K562 (cell line): ENCODE measurements around the gene RALGAPB. TPM values are rescaled to one million over a fixed set of nuclear protein-coding genes. Genes with fewer than 3 reads are reported as not detected.
A peak's percentile ranks its signal among the peaks of the same experiment; 100 is the strongest.

ENCODE experiments used
- CEBPZ ChIP-seq: fragments of 150-350 bp; IDR thresholded peaks from 2 replicates; pipeline ENCODE4 v1.6.1; 2014; ENCODE audit warnings: low read depth, mild to moderate bottlenecking, low read length, borderline replicate concordance
- ESRRB ChIP-seq: fragments of 250-450 bp; sonication (Bioruptor Pico); IDR thresholded peaks from 2 replicates; pipeline ENCODE4 v1.5.0; 2020; ENCODE audit warnings: mild to moderate bottlenecking, moderate library complexity, borderline replicate concordance
- HMBOX1 ChIP-seq: sonication (generic); IDR thresholded peaks from 2 replicates; pipeline ENCODE4 v1.6.1; 2016
- HNRNPH1 ChIP-seq: fragments of 200-400 bp; formaldehyde crosslinking; optimal IDR thresholded peaks from 2 replicates; pipeline ENCODE3; 2017; ENCODE audit warnings: low read depth, mild to moderate bottlenecking, low read length, moderate library complexity
- MITF ChIP-seq: IDR thresholded peaks from 2 replicates; pipeline ENCODE4 v1.6.1; 2014; ENCODE audit warnings: antibody characterized with exemption
- NKRF ChIP-seq: fragments of 450-650 bp; IDR thresholded peaks from 2 replicates; pipeline ENCODE4 v1.6.1; 2016; ENCODE audit warnings: borderline replicate concordance
- NUFIP1 ChIP-seq: fragments of 450-650 bp; IDR thresholded peaks from 2 replicates; pipeline ENCODE4 v1.6.1; 2018; ENCODE audit not compliant: partially characterized antibody
- THRA ChIP-seq: fragments of 450-650 bp; IDR thresholded peaks from 2 replicates; pipeline ENCODE4 v1.6.1; 2017; ENCODE audit warnings: mild to moderate bottlenecking, moderate library complexity
- ZBTB34 ChIP-seq: fragments of 250-450 bp; sonication (Bioruptor Pico); IDR thresholded peaks from 2 replicates; pipeline ENCODE4 v1.8.0; 2021; ENCODE audit warnings: mild to moderate bottlenecking, moderate library complexity
- ZNF507 ChIP-seq: conservative IDR thresholded peaks from 2 replicates; pipeline ENCODE4 v1.6.1; 2017; ENCODE audit warnings: missing genetic modification characterization, missing compliant biosample characterization
- ZNF639 ChIP-seq, 2 experiments: fragments of 200-800 bp in 1 of 2; sonication (Bioruptor generic) in 1 of 2; sonication (generic) in 1 of 2; formaldehyde crosslinking in 1 of 2; IDR thresholded peaks in 1 of 2; conservative IDR thresholded peaks in 1 of 2; 2 replicates each; pipeline versions ENCODE4 v1.5.0 to v1.6.1; 2016 to 2020; ENCODE audit warnings: missing compliant biosample characterization in 1 of 2, missing genetic modification characterization in 1 of 2, missing genetic modification reagents in 1 of 2
- ZNF668 ChIP-seq: fragments of 250-450 bp; sonication (Bioruptor Pico); IDR thresholded peaks from 2 replicates; pipeline ENCODE4 v1.8.0; 2022; ENCODE audit warnings: mild to moderate bottlenecking, inconsistent platforms
- ZNF785 ChIP-seq: fragments of 250-450 bp; sonication (Bioruptor Pico); IDR thresholded peaks from 2 replicates; pipeline ENCODE4 v1.4.0; 2020; ENCODE audit warnings: mild to moderate bottlenecking
- ZNF830 ChIP-seq: fragments of 250-450 bp; sonication (Bioruptor Pico); IDR thresholded peaks from 2 replicates; pipeline ENCODE4 v1.5.0; 2021; ENCODE audit warnings: mild to moderate bottlenecking
- polyA plus RNA-seq, 8 experiments: library from polyadenylated mRNA; depleted of rRNA in 4 of 8; stranded (reverse) in 5 of 8; unstranded in 3 of 8; fragments of >200 nt; fragmentation: Nextera tagmentation in 2 of 8; fragmentation: Illumina TruSeq in 1 of 8; extraction: Ambion mirVana in 2 of 8; extraction: Trizol in 1 of 8; gene quantifications; 2 replicates each; pipeline versions ENCODE4 v1.2.1 to v1.2.3, GENCODE V29; 2011 to 2014; ENCODE audit warnings: inconsistent platforms in 1 of 8, missing spikeins in 1 of 8
- total RNA-seq, 7 experiments: library from RNA; depleted of rRNA in 6 of 7; stranded (reverse); fragments of >200 nt in 6 of 7; fragmentation: Illumina TruSeq in 2 of 7; extraction: Trizol in 2 of 7; gene quantifications; 2 replicates each; pipeline versions ENCODE4 v1.2.1 to v1.2.3, GENCODE V29; 2011 to 2021; ENCODE audit warnings: low replicate concordance in 1 of 7

Gene RALGAPB
- total and polyA plus RNA-seq, 9 of the 15 experiments (the other 6 are each of a cell fraction or from before 2014, with no cell fraction given): 4.3 to 25.6 (median 13.6) TPM

- no peak for TF ChIP-seq HNRNPH1
- no peak for TF ChIP-seq CEBPZ
- no peak for TF ChIP-seq ZNF785 (CRISPR knock-in tag)
- TF ChIP-seq HMBOX1: no peak
- TF ChIP-seq ZNF639 (CRISPR knock-in tag; conservative IDR thresholded peaks at IDR 0.05 in 1 of 2, IDR thresholded peaks at IDR 0.05 in 1 of 2): no peak
- TF ChIP-seq ZNF830 (CRISPR knock-in tag): no peak
- TF ChIP-seq ZBTB34 (CRISPR knock-in tag): no peak
- no peak for TF ChIP-seq THRA
- TF ChIP-seq NKRF: peak; percentile 63; the same call in 1 of the 2 replicates
- no peak for TF ChIP-seq ESRRB
- no peak for TF ChIP-seq MITF
- no peak for TF ChIP-seq ZNF507 (tag)
- TF ChIP-seq NUFIP1: no peak
- TF ChIP-seq ZNF668 (CRISPR knock-in tag): no peak
Measured at GRCh38 chr20:38452880-38453624, 19.6 kb upstream of the RALGAPB start (continued).
